MM.1S (cell line): Measurements from ENCODE around the gene THRB.

Experiments used
- EZH2 ChIP-seq: fragments of 300-600 bp; sonication (generic); optimal IDR thresholded peaks from 2 replicates; pipeline ENCODE3; 2017; ENCODE audit warnings: low read depth, mild to moderate bottlenecking, antibody characterized with exemption, low read length, mixed read lengths
- TF ChIP-seq, protein P1 (sequence below): fragments of 300-600 bp; sonication (generic); IDR thresholded peaks from 2 replicates; pipeline ENCODE4 v1.5.1; 2016; ENCODE audit warnings: antibody characterized with exemption, low read length, mixed read lengths

DNA sequence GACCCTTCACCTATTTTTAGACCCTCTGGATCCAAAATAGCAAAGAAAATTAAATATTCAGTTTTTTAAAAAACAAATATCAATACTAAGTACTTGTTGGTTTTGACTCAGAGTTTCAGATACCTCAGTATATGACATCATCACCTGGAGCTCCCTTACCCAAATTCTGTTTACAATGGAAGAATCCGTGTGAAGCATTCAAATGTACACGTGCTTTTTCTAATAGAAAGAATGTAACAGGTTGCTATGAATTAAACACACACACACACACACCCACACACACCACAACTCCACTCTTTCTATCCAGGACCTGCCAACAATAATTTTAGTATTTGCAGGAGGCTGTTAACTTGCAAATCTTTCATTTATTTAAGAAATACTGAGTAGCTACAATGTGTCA lies 221.8 kb downstream of the THRB start:
- TF ChIP-seq, protein P1, sequence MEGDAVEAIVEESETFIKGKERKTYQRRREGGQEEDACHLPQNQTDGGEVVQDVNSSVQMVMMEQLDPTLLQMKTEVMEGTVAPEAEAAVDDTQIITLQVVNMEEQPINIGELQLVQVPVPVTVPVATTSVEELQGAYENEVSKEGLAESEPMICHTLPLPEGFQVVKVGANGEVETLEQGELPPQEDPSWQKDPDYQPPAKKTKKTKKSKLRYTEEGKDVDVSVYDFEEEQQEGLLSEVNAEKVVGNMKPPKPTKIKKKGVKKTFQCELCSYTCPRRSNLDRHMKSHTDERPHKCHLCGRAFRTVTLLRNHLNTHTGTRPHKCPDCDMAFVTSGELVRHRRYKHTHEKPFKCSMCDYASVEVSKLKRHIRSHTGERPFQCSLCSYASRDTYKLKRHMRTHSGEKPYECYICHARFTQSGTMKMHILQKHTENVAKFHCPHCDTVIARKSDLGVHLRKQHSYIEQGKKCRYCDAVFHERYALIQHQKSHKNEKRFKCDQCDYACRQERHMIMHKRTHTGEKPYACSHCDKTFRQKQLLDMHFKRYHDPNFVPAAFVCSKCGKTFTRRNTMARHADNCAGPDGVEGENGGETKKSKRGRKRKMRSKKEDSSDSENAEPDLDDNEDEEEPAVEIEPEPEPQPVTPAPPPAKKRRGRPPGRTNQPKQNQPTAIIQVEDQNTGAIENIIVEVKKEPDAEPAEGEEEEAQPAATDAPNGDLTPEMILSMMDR, result no peak
- TF ChIP-seq EZH2, result no peak
